RWPE2 (cell line): ENCODE results near the gene SYNE3.
"Not testable (repeated sequence)": the region's sequence is repeated elsewhere in the genome, so short reads cannot be mapped to it uniquely, and the experiment has no call there.

Experiments
- ATAC-seq: fragments of 200-7000 bp; cut with Tn5 transposase; 3 replicates; pipeline ENCODE4 v1.9.1; 2021; ENCODE audit warnings: low read depth
- DNase-seq: peaks from one replicate; pipeline ENCODE4 v3.0.0-alpha.2; 2020; ENCODE audit warnings: low spot score
- H3K27ac ChIP-seq: fragments of 450-650 bp; 2 replicates; pipeline ENCODE4 v1.5.1; 2017; ENCODE audit warnings: mild to moderate bottlenecking; ENCODE audit not compliant: poor library complexity, severe bottlenecking
- H3K27me3 ChIP-seq: fragments of 250-450 bp; sonication (Bioruptor Pico); 2 replicates; pipeline ENCODE4 v1.5.1; 2021; ENCODE audit warnings: mild to moderate bottlenecking, moderate library complexity; ENCODE audit not compliant: insufficient read depth, poor library complexity, severe bottlenecking
- H3K36me3 ChIP-seq: fragments of 250-450 bp; sonication (Bioruptor Pico); 2 replicates; pipeline ENCODE4 v1.5.1; 2020; ENCODE audit warnings: low read depth, mild to moderate bottlenecking, moderate library complexity
- H3K4me1 ChIP-seq: fragments of 250-450 bp; sonication (Bioruptor Pico); 2 replicates; pipeline ENCODE4 v1.5.1; 2021; ENCODE audit warnings: mild to moderate bottlenecking, moderate library complexity; ENCODE audit not compliant: insufficient read depth, poor library complexity, severe bottlenecking
- H3K4me3 ChIP-seq: fragments of 250-450 bp; sonication (Bioruptor Pico); 2 replicates; pipeline ENCODE4 v1.5.1; 2021; ENCODE audit warnings: mild to moderate bottlenecking, moderate library complexity; ENCODE audit not compliant: severe bottlenecking
- H3K9me3 ChIP-seq: fragments of 250-450 bp; sonication (Bioruptor Pico); 2 replicates; pipeline ENCODE4 v1.5.1; 2021; ENCODE audit warnings: mild to moderate bottlenecking, moderate library complexity; ENCODE audit not compliant: severe bottlenecking
- CTCF ChIP-seq: fragments of 450-650 bp; IDR thresholded peaks from one replicate; pipeline ENCODE4 v1.5.1; 2017; ENCODE audit warnings: mild to moderate bottlenecking, moderate library complexity; ENCODE audit not compliant: poor library complexity, severe bottlenecking

The SYNE3 gene

GRCh38 chr14:95514131-95515079 is 2.0 kb downstream of the SYNE3 start:
- no peak for TF ChIP-seq CTCF
- peaks cover 37% of the 10 kb centered on the region for H3K4me1 ChIP-seq
- ATAC-seq (peak; percentile 50), DNase-seq (peak; percentile 72)
- H3K36me3 ChIP-seq, result peaks cover 7% of the 10 kb centered on the region; the same call in 1 of the 2 replicates
- H3K4me3 ChIP-seq, result no peak overlapping the region
- H3K27ac ChIP-seq, result peak overlapping the region; percentile 69
- no peaks in the 10 kb centered on the region for H3K27me3 ChIP-seq
- no peaks in the 10 kb centered on the region for H3K9me3 ChIP-seq

DNA sequence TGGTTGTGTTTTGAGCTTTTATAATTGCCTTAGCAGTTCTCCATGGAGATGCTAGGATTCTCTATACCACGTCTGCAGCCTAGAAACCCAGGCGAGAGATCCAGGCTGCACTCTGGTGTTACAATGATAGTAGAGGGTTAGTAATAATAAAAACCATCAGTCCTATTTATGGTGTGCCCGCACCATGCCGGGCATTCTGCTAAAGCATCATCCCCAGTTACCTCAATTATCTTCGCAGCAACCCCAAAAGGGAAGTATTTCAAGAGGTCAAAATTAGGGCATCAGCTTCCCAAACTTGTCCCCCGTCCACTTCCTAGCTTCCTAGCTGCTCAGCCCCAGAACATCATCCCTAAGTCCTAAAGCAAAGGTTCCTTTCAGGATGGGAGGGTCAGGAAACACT is 3.2 kb downstream of the SYNE3 start:
- DNase-seq (no peak), ATAC-seq (no peak)
- Histone ChIP-seq H3K9me3 (no peaks in the 10 kb centered on the region), H3K4me1 (peaks cover 28% of the 10 kb centered on the region), H3K27ac (no peak overlapping the region), H3K27me3 (no peaks in the 10 kb centered on the region), H3K4me3 (no peak overlapping the region), H3K36me3 (peaks cover 7% of the 10 kb centered on the region; the same call in 1 of the 2 replicates)
- no peak for TF ChIP-seq CTCF

GRCh38 chr14:95511687-95512086 is 4.8 kb downstream of the SYNE3 start:
- peaks cover 34% of the 10 kb centered on the region for H3K4me1 ChIP-seq
- H3K9me3 ChIP-seq, result no peaks in the 10 kb centered on the region
- no peak for ATAC-seq
- no peaks in the 10 kb centered on the region for H3K27me3 ChIP-seq
- no peak overlapping the region for H3K27ac ChIP-seq
- no peak for TF ChIP-seq CTCF
- peaks cover 7% of the 10 kb centered on the region; the same call in 1 of the 2 replicates for H3K36me3 ChIP-seq
- no peak for DNase-seq
- no peak overlapping the region for H3K4me3 ChIP-seq

- peaks cover 10% of the 10 kb centered on the region; the same call in 1 of the 2 replicates for H3K36me3 ChIP-seq
- no peaks in the 10 kb centered on the region for H3K27me3 ChIP-seq
- ATAC-seq (no peak), DNase-seq (no peak)
- TF ChIP-seq CTCF, result no peak
- H3K27ac ChIP-seq, result no peak overlapping the region
- peaks cover 35% of the 10 kb centered on the region for H3K4me1 ChIP-seq
- H3K9me3 ChIP-seq, result no peaks in the 10 kb centered on the region
- no peak overlapping the region for H3K4me3 ChIP-seq
Observed at GRCh38 chr14:95510804-95511203, 5.6 kb downstream of the SYNE3 start.

DNA sequence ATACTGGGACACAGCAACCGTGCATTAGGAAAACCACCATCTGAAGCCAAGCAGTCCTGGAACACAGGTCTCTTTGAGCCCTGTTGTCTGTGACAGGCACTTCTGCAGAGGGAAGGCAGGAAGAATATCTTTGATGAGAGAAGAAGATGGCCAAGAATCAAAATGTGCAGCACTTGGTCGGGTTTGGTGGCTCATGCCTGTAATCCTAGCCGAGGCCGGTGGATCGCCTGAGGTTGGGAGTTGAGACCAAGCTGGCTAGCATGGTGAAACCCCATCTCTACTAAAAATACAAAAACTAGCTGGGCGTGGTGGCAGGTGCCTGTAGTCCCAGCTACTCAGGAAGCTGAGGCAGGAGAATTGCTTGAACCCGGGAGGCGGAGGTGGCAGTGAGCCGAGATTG is 6.1 kb downstream of the SYNE3 start:
- Histone ChIP-seq H3K36me3 (peaks cover 14% of the 10 kb centered on the region; the same call in 1 of the 2 replicates), H3K4me1 (peaks cover 31% of the 10 kb centered on the region)
- H3K9me3 ChIP-seq, DNase-seq, H3K4me3 ChIP-seq, H3K27me3 ChIP-seq, H3K27ac ChIP-seq, ATAC-seq: not testable (repeated sequence)
